ENCODE data around the gene PTH2. TPM values are rescaled to one million over a fixed set of nuclear protein-coding genes. Genes with fewer than 3 reads are reported as not detected.
A peak's percentile ranks its signal among the peaks of the same experiment; 100 is the strongest.

Gene PTH2
- total and polyA plus RNA-seq, 2 of the 8 experiments (the other 6 are each of a cell fraction or from before 2014, with no cell fraction given) = not detected

DNA sequence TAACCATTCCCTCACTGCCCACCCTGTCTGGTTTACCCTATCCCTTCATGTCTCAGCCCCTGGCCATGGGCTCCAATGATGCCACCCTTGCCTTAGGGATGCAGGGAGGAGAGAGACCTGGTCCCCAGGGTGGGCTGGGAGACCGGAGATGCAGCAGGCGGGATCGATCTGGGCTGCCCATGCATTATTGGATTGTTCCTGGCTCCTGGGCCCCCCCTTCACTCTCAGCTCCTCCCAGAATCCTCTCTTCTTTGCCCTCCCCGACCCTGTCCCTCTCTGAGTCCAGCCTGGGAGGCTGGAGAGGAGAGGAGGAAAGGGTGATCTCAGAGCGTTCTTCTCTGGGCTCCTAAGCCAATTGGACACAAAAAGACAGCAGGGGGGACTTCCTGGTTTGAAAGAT lies 29.4 kb downstream of the PTH2 start:
- DNase-seq (ENCODE audit: low read depth in 1 of 2, low spot score in 2 of 2) = no peak
- Histone ChIP-seq H3K4me3 (ENCODE audit: extremely low read depth in 1 of 4, insufficient read depth in 2 of 4, low read depth in 3 of 4, low read length in 4 of 4) (no peak overlapping the region), H2BK5ac (ENCODE audit: low read depth, low read length) (no peak overlapping the region), H4K8ac (ENCODE audit: extremely low read depth, insufficient read depth, low read length) (no peak overlapping the region; the same call in none of the 2 replicates), H3K27me3 (replicated peaks in 1 of 4; ENCODE audit: control insufficient read depth in 3 of 4, extremely low read depth in 1 of 4, insufficient read depth in 3 of 4, low read length in 3 of 4) (no peaks in the 10 kb centered on the region), H2AFZ (ENCODE audit: low read length) (no peak overlapping the region), H3K23me2 (ENCODE audit: low read depth, low read length) (no peaks in the 10 kb centered on the region; the same call in 1 of the 2 replicates), H3K36me3 (ENCODE audit: control insufficient read depth in 2 of 4, insufficient read depth in 4 of 4, low read length in 3 of 4) (no peaks in the 10 kb centered on the region), H3K14ac (ENCODE audit: insufficient read length) (no peak overlapping the region), H3K23ac (ENCODE audit: insufficient read length) (no peak overlapping the region), H4K91ac (replicated peaks; ENCODE audit: insufficient read length, low read length) (no peak overlapping the region), H2BK120ac (replicated peaks; ENCODE audit: low read depth, low read length) (no peak overlapping the region), H3K79me2 (ENCODE audit: control insufficient read depth in 1 of 2, insufficient read depth in 2 of 2, low read length in 2 of 2) (no peaks in the 10 kb centered on the region), H4K5ac (ENCODE audit: insufficient read length, low read depth, low read length) (no peak overlapping the region), H2BK12ac (ENCODE audit: low read depth, low read length) (peak overlapping the region; percentile 71; the same call in 1 of the 2 replicates), H3K27ac (ENCODE audit: low read depth, low read length) (no peak overlapping the region), H3K4me2 (ENCODE audit: insufficient read depth in 1 of 2, low read depth in 2 of 2, low read length in 2 of 2) (no peak overlapping the region), H4K20me1 (replicated peaks in 1 of 2; ENCODE audit: control insufficient read depth in 1 of 2, insufficient read depth in 2 of 2, low read length in 2 of 2) (no peaks in the 10 kb centered on the region), H3K18ac (ENCODE audit: extremely low read depth, low read length) (no peak overlapping the region; the same call in 1 of the 2 replicates), H3K9ac (replicated peaks in 1 of 4; ENCODE audit: extremely low read depth in 1 of 4, low read depth in 3 of 4, low read length in 3 of 4) (no peak overlapping the region), H3K79me1 (ENCODE audit: low read depth, low read length) (no peaks in the 10 kb centered on the region), H3K4me1 (replicated peaks in 1 of 4; ENCODE audit: control insufficient read depth in 3 of 4, insufficient read depth in 4 of 4, low read length in 3 of 4) (peaks cover 0 to 14% (median 4%) of the 10 kb centered on the region in 4 experiments; a peak in 3 of 7 replicates), H2BK15ac (ENCODE audit: low read length) (peak overlapping the region; percentile 97), H3K4ac (replicated peaks; ENCODE audit: insufficient read length, low read depth, low read length) (no peak overlapping the region), H2AK5ac (ENCODE audit: low read depth, low read length) (no peak overlapping the region; the same call in 1 of the 2 replicates), H2BK20ac (ENCODE audit: low read length) (0 out of 2 replicates have a peak overlapping the region, but pooled peaks have one; percentile 61), H3K9me3 (ENCODE audit: insufficient read depth in 2 of 2, low read depth in 1 of 2, low read length in 1 of 2) (no peaks in the 10 kb centered on the region), H3K56ac (replicated peaks; ENCODE audit: insufficient read length, low read depth, low read length) (no peak overlapping the region)
- FAIRE-seq = no peak
- WGBS, 2 experiments (ENCODE audit: extremely low coverage in 1 of 2, insufficient coverage in 1 of 2, insufficient read length in 1 of 2, insufficient replicate concordance in 2 of 2, low coverage in 1 of 2, low lambda C conversion rate in 2 of 2, missing lambda C conversion rate in 1 of 2) = 64% methylated on average over 4 of the region's 5 CpGs; no CpG with 5 or more reads in 1 of the 2 experiments
- ChIA-PET POLR2A (ENCODE audit: partially characterized antibody) (interaction anchor here (0.8 to 3.2 kb wide), 5 partner anchors 23 to 56 kb away, joined by 3 to 12 read pairs (median 4); partner anchors contain the start of gene GFY), CTCF (ENCODE audit: partially characterized antibody) (interaction anchor here (0.7 to 10.4 kb wide), 11 partner anchors 10 to 83 kb away, joined by 3 to 291 read pairs (median 7); partner anchors contain the start of genes GFY and PTH2)
- TF ChIP-seq KDM4A (IDR thresholded peaks at IDR 0.05; ENCODE audit: low read depth, low read length, severe bottlenecking) (no peak), BCL11A (IDR thresholded peaks at IDR 0.05; ENCODE audit: low read depth in 2 of 2, low read length in 2 of 2) (no peak), CBX8 (IDR thresholded peaks at IDR 0.05; ENCODE audit: borderline replicate concordance, low read depth, low read length) (no peak), GTF2F1 (IDR thresholded peaks at IDR 0.05; ENCODE audit: borderline replicate concordance, low read depth, low read length) (no peak), SIX5 (IDR thresholded peaks at IDR 0.05; ENCODE audit: low read depth, low read length) (no peak), POLR2A (IDR thresholded peaks at IDR 0.05; ENCODE audit: control extremely low read depth in 1 of 2, low read depth in 2 of 2, low read length in 2 of 2) (no peak), TBP (IDR thresholded peaks at IDR 0.05; ENCODE audit: low read depth, low read length) (no peak), HDAC2 (IDR thresholded peaks at IDR 0.05; ENCODE audit: borderline replicate concordance in 1 of 2, low read depth in 2 of 2, low read length in 2 of 2) (no peak), SIN3A (conservative IDR thresholded peaks at IDR 0.05 in 1 of 2, IDR thresholded peaks at IDR 0.05 in 1 of 2; ENCODE audit: low read depth in 1 of 2, low read length in 2 of 2) (no peak), BACH1 (IDR thresholded peaks at IDR 0.05; ENCODE audit: low read length) (no peak), POLR2AphosphoS5 (IDR thresholded peaks at IDR 0.05; ENCODE audit: low read depth, low read length) (no peak), NRF1 (IDR thresholded peaks at IDR 0.05; ENCODE audit: low read depth, low read length) (no peak), RXRA (IDR thresholded peaks at IDR 0.05; ENCODE audit: insufficient read depth, low read depth, low read length) (no peak), TAF7 (optimal IDR thresholded peaks at IDR 0.05; ENCODE audit: borderline replicate concordance, low read depth, low read length) (no peak)
